Measurements from ENCODE around the gene MAP1LC3B.
"Not testable (repeated sequence)": the region's sequence is repeated elsewhere in the genome, so short reads cannot be mapped to it uniquely, and the experiment has no call there.

The MAP1LC3B gene

DNA sequence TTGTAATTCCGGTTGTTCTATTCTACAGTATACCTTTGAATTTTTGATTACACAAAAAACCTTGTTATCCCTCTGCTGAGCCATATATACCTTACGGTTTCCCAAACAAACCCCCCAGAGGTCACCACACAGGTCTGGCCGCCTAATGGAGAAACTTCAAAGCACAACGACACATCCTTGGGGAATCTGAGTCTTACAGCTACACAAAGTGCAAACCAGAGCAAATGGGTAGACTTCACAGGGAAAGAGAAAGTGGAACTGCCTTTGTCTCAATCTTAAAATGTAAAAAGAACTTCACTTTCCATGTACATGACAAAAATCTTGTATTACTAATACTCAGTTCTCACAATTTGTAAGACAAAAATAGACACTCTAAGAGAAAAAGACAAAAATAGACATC is 11.3 kb upstream of the MAP1LC3B start:
- no peak for DNase-seq (ENCODE audit: low read depth in 2 of 3, low spot score in 2 of 3)

DNA sequence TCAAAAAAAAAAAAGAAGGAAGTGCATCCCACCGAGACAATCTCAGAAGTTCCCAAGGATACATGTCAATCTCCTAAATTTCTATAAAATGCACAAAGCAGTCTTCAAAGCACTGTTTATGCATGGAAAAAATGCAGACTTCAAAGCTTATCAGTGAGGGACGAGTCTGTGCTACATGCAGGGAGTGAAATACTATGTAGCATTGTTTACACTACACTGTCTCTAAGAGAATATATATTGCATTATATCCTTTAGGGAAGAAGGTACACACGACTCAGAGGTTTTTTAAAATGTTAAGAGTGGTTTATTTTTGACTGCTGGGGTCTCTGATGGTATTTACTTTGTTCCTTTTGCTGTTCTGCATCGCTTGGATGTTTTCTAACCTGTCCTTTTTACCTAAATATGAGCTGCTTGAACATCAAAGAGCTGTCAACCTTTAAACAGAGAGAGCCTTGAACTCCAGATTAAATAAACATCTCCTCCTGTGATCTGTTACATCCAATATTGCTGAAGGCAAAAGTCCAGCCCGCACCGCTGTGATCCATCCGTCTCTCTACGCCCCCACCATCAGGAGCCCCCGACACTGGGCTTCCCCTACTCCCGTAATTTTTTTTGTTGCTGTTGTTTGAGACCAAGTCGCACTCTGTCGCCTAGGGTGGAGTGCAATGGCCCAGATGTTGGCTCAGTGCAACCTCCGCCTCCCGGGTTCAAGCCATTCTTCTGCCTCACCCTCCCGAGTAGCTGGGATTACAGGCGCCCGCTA is 9.9 kb upstream of the MAP1LC3B start:
- no peak for DNase-seq (ENCODE audit: low read depth in 2 of 3, low spot score in 2 of 3)

DNA sequence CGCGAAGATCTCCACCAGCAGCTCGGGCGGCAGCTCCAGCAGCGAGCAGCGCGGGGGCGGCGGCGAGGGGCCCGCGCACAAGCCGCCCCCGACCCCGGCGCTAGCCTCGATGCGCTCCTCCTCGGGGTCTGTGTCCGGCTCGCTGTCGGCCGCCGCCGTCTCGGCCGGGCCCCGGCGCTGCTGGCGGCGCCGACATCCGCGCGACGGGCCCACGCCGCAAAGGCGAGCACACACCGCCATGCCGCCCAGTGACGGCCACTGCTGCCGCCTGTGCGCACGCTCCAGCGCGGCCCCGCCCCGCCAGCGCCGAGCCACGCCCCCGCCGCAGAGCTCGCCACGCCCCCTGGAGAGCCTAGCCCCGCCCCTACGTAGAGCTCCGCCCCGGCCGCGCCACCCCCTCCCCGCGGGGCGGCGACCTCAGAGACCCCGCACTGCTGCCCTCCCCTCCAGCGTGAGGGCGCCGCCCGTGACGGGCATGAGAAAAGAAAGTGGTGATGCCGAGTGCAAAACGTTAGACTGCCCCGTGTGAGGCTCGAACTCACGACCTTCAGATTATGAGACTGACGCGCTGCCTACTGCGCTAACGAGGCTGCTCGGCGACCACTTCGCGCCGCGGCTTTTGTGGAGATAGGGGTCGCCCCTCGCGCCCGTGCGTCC is 8.5 kb upstream of the MAP1LC3B start, which contains the start of gene FBXO31:
TSS of gene FBXO31 (minus strand) at position 272 of the 657 bp plus-strand sequence. CDS start at position 240, 32 bp downstream.
- DNase-seq (ENCODE audit: low read depth in 2 of 3, low spot score in 2 of 3) = peak; percentile 90 to 99 (median 98)

DNA sequence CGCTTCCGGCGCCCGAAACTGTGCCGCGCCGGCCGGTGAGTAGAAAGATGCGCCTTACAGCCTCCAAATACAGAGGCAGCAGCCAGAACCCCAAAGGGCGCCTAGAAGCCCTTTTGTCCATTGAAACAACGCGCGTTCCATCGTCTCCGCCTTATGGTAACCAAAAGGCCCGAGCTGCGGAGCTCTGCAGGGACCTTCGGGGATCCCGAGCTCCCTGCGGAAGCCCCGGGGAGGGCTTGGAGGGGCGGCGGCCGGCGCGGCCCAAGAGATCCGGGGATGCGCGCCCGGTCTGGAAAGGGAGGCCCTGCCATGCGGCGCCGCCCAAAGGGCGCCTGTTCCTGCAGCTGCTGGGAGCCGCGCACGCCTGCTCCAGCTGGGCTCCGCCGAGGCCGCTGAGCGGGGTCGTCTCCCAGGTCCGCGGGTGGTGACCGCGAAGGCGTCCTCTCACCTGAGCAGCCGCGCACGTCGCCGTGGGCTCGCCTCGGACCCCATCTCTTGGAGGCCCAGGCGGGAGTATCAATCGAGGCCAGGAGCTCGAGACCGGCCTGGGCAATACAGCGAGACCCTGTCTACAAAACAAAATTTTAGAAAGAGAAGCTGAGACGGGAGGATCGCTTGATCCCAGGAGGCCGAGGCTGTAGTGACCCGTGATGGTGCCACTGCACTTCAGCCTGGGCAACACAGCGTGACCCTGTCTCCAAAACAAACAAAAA is 7.8 kb upstream of the MAP1LC3B start:
- no peak for DNase-seq (ENCODE audit: low read depth in 2 of 3, low spot score in 2 of 3)

DNA sequence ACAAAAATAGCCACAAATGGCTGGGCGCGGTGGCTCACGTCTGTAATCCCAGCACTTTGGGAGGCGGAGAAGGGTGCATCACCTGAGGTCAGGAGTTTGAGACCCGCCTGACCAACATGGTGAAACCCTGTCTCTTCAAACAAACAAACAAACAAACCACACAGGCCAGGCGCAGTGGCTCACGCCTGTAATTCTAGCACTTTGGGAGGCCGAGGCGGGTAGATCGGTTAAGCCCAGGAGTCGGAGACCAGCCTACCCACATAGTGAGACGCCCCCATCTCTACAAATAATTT is 7.3 kb upstream of the MAP1LC3B start:
- not testable (repeated sequence) for DNase-seq (ENCODE audit: low read depth in 2 of 3, low spot score in 2 of 3)

DNA sequence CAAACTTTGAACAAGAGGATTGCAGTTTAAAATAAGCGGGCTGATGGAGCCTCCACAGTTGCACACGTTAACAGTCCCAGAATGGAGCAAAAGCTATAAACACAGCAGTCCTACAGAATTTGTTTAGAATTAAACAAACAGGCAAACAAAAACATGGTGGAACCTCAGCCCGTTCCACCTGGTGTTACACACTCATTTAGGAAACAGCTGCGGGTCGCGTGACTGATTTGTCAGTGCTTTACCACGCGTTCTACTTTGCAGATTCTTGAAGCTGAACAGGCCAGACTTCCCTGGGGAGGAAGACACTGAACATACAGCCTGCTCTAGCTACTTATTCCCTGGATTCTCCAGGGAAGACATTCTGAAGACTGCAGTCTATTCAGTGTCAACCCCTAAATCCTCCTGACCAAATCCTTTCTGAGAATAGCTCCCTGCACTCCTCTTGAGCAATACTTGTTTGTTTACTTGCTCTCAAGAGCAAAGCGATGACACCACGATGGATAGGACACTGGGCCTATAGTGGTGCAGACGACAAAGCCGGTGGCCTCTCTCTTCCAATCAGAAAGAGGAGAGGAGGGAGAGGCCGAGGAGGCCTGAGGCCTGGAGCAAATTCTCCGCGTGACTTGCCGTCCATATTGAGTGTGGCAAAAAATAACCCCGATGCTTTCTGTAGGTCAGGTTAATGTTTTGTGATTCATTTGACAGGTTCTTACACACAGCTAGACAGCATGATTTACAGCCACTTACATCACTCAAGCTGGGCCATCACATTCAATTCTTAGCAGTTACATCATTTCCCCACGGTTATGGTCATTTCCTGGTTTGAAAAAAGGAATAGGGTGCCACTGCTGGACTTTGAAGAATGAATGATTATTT is 4.0 kb upstream of the MAP1LC3B start:
- DNase-seq (ENCODE audit: low read depth in 2 of 3, low spot score in 2 of 3) = peak; percentile 23 to 70 (median 62)

DNA sequence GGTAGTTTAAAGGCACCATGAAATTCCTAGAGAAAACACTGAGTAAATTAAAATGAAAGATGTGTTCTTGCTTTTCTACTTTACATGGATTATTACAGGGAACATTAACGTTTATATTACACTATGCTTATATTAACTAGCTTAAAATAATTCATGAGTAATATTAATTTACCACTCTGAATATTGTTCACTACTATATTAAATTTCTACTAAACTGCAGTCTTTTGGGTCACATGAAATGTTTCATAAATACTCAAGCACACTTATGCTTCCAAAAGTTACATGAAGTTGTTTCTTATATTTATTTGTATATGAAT is 3.4 kb upstream of the MAP1LC3B start:
- no peak for DNase-seq (ENCODE audit: low read depth in 2 of 3, low spot score in 2 of 3)

DNA sequence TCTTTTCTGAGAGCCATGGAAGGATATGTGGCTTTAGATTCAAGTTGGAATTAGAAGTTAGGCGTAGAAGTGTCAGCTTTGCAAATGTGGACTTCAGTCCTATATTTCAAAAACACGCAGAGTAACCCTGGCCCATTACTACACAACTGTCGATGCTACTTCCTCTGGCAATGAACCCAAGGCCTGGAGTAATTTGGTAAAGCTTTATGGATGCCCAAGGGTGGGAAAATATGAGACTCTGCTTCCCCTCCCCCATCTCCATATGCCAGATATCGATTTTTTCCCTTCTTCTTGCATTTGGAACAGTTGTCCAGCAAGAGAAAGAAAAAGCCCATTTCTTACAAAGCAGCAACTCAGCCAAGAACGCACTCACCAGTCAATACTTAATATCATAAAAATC is 2.9 kb upstream of the MAP1LC3B start:
- no peak for DNase-seq (ENCODE audit: low read depth in 2 of 3, low spot score in 2 of 3)

DNA sequence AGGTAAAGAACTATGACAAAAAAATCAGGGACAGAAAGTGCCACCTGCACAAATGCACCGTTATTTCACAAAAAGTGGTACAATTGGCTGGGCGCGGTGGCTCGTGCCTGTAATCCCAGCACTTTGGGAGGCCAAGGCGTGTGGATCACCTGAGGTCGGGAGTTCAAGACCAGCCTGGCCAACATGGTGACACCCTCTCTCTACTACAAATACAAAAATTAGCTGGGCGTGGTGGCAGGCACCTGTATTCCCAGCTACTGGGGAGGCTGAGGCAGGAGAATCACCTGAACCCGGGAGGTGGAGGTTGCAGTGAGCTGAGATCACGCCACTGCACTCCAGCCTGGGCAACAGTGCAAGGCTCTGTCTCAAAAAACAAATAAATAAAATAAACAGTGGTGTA is 2.2 kb upstream of the MAP1LC3B start:
- DNase-seq (ENCODE audit: low read depth in 2 of 3, low spot score in 2 of 3) = not testable (repeated sequence)

DNA sequence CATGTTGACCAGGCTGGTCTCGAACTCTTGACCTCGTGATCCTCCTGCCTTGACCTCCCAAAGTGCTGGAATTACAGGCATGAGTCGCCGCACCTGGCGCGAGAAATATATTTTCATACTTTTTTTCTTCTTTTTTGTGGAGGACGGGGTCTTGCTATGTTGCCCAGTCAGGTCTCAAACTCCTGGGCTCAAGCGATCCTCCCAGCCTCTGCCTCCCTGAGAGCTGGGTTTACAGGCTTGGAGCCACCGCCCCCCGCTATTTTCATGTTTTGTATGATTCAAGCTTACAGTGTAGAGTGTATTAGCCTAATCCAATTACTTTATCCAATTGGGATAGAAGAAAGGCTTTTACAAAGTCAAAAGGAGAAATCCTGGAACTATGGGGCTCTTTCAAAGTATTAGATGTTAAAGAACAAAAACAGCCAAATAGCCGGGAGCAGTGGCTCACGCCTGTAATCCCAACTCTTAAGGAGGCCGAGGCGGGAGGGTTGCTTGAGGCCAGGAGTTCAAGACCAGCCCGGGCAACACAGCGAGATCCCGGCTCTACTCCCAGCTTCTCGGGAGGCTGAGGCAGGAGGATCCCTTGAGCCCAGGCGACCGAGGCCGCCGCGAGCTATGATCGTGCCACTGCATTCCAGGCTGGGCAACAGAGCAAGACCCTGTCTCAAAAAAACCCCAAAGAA is 1.4 kb upstream of the MAP1LC3B start:
- DNase-seq (ENCODE audit: low read depth in 2 of 3, low spot score in 2 of 3) = no peak

DNA sequence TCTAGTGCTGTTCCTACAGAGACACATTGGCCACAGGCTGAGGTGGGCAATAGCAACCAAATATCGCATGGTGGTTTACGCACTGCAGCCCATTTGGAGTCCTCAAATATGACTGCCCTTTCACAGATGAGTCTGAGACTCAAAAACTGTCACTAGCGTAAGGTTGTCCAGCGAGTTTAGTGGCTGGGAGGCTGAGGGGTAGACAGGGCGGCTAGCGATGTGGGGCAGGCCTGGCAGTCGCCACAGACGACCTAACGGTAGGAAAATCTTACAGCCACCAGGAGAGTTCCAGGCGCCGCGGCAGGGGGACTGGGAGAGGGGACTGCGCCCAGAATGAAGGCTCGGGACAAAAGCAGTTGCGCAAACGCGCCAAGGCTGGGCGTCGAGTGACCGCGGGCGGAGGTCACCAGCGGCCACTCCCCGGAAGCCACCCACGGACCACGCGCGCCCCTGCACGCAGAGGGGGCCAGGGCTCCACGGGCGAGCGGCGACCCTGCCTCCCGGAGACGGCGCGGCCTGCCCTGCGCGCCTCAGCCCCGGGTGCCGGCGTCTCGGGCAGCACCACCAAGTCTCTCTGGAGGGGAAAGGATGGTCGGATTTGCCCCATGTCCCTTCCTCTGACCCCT is 699 bp upstream of the MAP1LC3B start:
- no peak for DNase-seq (ENCODE audit: low read depth in 2 of 3, low spot score in 2 of 3)

DNA sequence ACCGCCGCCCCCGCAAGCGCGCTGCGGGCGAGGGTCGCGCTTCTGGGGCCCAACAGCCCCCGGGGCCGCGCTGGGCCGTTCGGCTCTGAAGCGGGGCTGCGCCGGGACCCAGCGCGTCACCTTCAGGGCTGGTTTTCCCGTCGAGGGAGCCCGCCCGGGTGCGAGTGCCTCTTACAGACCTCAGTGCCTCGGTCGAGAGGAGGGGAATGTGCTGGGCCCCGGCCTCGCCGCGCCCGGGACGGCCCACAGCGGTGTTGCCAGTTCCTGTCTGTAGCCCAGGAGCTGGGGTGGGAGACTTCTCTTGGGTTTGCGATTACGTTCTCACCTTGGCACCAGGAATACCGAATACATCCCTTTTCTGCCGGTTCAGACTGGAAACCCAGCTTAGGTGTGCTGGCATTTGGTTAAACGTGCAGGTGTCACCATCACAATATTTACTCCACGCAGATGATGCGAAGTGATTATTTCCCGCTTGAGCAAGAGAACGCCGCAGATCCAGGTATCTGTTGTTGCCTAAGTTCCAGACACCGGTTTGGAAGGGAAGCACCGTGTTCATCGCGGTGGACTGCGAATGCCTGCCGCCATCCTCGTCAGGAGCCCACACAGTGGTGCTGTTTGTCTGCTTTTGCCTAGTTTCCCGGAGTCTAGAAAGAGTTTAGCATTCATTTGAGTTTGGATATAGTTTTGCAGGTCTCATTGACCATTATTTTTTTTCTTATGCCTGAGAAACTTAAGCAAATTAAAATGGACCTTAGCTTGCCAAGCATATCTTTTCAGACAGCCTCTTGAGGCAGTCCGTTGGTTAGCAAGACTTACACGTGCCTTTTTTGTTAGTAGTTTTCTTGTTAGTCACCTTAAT is 914 bp downstream of the MAP1LC3B start:
- peak in 1 of 3 experiments; percentile 26 for DNase-seq (ENCODE audit: low read depth in 2 of 3, low spot score in 2 of 3)

DNA sequence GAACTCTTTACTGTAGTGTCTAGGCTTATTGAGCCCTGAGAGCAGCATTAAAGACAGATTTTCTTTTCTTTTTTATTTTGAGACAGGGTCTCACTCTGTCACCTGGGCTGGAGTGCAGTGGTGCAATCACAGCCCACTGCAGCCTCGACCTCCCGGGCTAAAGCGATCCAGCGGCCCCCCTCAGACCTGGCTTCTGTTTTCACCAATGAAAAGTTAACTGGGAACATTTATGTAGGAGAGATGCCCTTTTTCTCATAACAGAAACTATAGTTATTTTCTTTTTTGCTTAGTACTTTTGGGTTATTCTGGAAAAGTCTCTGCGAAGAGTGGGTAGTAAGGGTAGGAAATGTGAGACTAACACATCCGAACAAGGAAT is 1.5 kb downstream of the MAP1LC3B start:
- no peak for DNase-seq (ENCODE audit: low read depth in 2 of 3, low spot score in 2 of 3)

DNA sequence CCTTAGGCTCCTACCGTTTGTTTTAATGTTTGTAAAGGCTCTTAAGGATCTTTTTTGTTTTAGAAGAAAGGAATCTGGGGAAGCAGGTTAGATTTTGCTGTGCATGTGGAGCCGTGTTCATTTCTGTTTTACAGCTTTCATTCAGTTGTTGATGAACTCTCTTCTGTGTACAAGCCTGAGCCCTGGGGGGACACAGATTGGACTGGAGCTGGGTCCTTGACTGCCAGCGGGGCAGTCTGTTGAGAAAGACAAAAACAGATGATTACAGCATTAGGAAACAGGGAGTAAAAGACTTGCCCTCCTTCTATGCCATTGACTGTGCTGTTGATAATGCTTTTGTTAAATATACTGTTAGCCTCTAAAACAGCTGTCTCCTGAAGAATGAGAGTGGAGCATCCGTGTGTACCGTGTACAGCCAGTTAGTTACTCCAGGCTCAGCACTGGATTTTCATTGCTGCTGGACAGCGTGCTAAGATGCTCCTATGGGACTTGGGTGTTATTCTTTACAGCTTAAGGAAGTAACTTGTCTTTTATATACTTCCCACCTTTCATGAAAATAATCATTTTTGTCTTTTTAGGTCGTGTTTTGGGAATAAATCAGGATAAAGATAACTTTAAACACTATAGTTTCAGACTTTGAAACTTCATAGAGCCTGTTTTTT is 3.2 kb downstream of the MAP1LC3B start:
- DNase-seq (ENCODE audit: low read depth in 2 of 3, low spot score in 2 of 3) = no peak

DNA sequence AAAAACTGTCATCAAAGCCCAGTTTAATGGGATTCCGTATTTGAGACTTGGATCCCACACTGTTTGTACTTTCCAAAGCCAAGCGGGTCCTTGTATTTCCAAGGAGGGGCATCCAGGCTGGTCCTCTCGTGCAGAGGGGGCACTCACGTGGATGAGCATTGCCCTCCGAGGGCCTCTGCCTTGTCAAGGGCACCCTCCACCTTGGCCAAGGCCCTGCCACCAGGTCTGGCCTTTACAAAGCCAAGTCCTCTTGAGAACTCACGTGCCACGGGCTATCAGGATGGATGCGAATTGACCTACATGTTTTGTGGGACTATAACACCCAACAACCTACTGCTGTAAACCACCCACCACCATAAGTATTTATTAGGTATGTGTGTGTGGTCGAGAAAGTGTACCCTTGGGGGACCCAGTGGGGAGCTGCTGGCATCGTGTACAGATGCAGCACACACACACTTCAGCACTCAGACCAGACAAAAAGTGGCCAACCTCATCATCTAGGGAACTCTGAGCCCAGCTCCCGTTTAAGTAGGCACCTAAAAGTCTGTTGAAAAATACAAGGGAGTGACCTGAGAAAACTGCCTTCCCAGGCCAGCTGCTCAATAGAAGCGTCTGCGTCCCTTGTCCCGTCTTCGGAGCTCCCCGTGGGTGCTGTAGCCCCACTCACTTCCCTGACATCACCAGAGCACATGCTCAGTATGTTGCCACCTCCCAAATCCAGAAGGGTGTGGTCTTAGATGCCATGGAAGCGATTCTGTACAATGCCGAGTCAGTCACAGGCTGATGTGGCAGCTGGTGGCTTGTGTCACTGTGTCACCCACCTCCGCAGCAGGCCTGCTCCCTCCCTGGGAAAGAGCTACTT is 12.9 kb downstream of the MAP1LC3B start:
- no peak for DNase-seq (ENCODE audit: low read depth in 2 of 3, low spot score in 2 of 3)

DNA sequence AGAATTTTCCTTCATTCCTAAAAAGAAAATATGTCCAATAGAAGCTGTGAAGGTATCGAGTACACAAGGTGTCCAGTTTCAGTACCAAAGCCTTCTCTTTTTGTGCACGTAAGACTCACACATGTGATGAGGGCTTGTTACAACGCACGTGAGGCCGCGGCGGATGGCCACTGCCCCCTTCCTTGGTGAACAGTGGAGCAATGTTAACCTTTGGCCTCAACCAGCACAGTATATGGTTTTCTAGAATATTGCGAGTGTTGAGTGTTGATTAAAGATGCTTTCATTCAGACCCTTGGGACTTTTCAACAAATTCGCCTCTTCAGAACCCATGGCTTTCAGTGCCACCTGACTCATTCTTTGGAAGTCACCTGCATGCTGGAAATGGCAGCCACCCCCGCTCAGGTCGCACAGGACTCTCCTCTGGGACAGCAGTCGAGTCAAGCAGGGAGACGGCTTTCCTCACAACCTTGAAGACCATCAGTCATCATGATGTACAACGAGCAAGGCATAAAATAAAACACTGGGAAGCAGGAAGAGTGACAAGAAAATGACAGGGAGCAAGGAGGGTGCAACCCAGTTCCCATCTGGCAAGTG is 14.5 kb downstream of the MAP1LC3B start:
- no peak for DNase-seq (ENCODE audit: low read depth in 2 of 3, low spot score in 2 of 3)

DNA sequence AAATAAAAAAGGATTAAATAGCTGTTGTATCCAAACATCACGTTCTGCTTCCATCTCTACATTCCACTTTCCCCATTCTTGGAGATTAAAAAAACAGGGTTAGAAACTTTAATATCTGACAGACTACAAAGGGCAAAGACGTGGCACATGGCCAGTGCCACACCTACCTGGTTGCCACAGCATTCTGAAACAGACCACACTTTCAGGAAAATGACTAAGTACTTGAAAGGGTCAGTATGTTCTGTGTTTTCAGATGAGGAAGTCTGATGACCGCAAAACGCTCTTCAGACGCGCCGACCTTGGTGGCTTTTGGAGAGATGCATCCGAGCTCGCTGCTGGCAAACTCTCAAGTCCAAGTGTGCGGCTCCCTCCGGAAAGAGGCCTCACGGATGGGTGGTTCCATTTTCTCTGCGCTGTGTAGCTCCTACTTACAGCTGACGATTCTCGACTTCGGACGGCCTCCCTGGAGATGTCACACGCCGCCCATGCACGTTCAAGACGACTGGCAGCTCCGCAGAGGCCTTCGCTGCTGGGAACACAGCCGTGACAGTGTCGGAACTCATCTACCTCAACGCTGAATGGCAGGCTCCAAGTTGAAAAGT is 15.5 kb downstream of the MAP1LC3B start:
- no peak for DNase-seq (ENCODE audit: low read depth in 2 of 3, low spot score in 2 of 3)
